HTR-8/SVneo (cell line): Measurements from ENCODE around the gene ZNF2.

ENCODE experiments used
- DNase-seq: peaks from one replicate; pipeline ENCODE4 v3.0.0; 2011; ENCODE audit warnings: low spot score, mixed read lengths; ENCODE audit not compliant: insufficient read length
- FAIRE-seq: peaks from 2 replicates; lab custom pipeline; 2011; peaks lifted over from hg19 to GRCh38; lab: Jason Lieb, UNC

The ZNF2 gene

DNA sequence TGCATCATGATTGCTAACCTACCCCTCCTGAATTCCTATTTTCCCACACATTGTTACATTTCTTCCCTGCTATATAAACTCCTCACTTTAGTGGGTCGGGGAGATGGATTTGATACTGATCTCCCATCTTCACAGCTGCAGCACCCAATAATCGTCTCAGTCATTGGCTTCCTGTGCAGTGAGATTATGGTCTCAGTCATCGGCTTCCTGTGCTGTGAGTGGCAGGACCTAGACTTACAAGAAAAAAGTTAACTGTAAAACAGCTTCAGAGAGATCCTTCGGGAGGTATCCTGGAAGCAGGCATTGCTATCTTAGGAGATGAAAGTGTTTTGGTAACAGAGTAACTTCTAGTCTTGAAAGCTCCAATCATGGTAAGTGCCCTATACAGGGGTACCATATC, 38.3 kb downstream of the ZNF2 start:
- FAIRE-seq (no peak), DNase-seq (no peak)

DNA sequence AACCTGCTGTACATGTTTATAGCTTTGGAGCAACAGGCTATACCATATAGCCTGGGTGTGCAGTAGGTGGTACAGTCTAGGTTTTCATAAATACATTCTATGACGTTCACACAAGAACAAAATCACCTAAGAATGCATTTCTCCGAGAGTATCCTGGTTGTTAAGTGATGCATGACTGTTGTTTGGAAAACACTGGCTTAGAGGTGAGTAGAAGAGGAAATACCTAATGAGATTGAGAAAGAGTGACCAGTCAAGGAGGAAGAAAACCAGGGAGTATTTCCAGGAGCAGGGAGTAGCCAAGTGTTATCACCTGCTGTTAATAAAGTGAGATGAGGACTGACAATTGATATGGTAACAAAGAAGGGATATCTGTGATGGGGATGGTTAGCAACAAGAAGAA, 38.8 kb downstream of the ZNF2 start:
- DNase-seq = no peak
- FAIRE-seq = no peak

- no peak for DNase-seq
- no peak for FAIRE-seq
Observed at GRCh38 chr2:95206096-95206495, 40.5 kb downstream of the ZNF2 start.

DNA sequence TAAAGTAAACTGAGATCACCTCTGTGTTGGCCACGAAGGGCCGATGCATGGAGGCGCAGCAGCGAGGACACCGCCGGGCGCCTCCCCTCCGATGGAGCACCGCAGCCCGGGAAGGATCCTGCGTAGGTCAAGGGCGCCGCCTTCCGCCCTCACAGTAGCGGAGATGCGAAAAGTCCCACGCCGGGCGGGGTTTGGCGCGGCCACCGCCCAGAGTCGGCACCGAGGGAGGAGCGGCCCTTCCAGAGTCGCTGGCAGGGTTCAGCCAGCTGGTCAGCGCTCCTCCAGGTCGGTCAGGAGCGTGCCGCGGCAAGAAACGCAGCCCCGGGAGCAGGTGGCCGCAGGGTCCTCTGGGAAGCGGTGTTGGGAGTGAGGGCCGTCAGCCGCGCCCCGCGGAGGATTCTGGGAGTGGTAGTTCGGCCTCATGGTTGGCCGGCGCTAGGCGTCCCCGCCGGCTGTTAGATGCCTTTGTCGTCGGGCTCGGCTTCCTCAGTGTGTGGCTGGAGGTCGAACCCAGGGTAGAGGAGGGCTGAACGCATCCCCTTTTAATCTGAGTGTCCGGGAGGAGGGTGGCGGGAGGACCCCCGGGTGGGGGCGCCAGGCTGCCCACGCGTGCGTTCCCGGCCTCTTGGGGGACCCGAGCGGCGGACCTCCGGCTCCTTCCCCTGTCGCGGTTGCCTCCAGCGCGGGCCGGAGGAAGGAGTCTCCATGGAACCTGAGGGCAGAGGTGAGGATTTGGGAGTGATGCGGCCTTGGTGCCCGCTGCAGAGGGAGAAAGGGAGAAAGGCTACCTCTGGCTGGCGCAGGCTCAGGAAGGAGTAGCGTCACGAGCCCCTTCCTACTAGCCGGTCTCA, 41.7 kb downstream of the ZNF2 start, which contains the start of gene ZNF892:
Gene ZNF892 (plus strand): TSS at position 411 of the 851 bp plus-strand sequence. CDS start 295 bp downstream, at position 706.
- peak; percentile 98 for DNase-seq
- FAIRE-seq = peak; percentile 97

GRCh38 chr2:95208106-95208505, 42.5 kb downstream of the ZNF2 start:
- FAIRE-seq = no peak
- no peak for DNase-seq

- FAIRE-seq (no peak), DNase-seq (no peak)
Observed at GRCh38 chr2:95215018-95215612, 49.5 kb downstream of the ZNF2 start.

DNA sequence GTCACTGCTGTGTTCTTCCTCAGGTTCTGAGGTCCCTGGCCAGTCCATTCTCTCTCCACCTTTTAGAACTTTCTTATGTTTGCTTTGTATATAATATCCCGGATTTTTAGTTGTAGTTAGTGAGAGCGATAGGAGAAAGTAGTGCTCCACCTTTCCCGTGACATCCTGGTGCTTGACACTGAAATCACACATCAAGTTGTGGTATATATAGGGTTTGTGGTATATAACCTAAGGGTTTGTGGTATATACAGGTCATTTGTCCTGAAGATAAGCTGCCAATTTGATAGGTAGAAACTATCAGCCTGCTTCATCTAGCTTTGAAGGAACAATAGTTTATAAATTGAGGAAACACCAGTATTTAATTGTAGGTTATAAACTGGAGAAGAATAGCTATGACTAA, 54.8 kb downstream of the ZNF2 start:
- FAIRE-seq = no peak
- no peak for DNase-seq

DNA sequence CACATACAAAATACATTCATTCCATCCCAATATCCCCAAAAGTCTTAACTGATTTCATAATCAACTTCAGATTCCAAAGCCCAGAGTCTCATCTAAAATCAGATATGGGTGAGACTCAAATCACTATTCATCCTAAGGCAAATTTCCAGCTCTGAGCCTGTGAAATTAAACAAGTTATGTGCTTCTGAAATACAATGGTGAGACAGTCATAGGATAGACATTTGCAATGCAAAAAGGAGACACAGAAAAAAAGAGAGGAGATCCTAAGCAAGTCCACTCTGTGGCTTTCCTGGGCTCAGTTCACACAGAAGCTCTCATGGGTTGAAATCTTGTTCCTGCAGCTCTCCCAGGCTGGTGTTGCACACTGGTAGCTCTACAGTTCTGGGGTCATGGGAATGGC, 60.0 kb downstream of the ZNF2 start:
- no peak for FAIRE-seq
- no peak for DNase-seq

- FAIRE-seq = peak; percentile 36
Observed at GRCh38 chr2:95231723-95232122, 66.1 kb downstream of the ZNF2 start.

GRCh38 chr2:95232232-95232631, 66.6 kb downstream of the ZNF2 start:
- FAIRE-seq (peak; percentile 67), DNase-seq (no peak)

More at GRCh38 chr2:95231723-95232122, 66.1 kb downstream of the ZNF2 start:
- DNase-seq = peak; percentile 96
